ENCODE data around the gene TMEM14B.

Gene TMEM14B

GRCh38 chr6:10722820-10723566 lies 24.6 kb upstream of the TMEM14B start, which contains the start of gene TMEM14C:
TSS of gene TMEM14C (plus strand) at chr6:10723070. CDS start at chr6:10724614, 1,544 bp downstream.
- no peak for TF ChIP-seq CTCF (conservative IDR thresholded peaks at IDR 0.05; ENCODE audit: low read depth, low read length)
- peaks cover 37% of the 10 kb centered on the region for H3K4me1 ChIP-seq (ENCODE audit: low read depth, poor library complexity, severe bottlenecking)

GRCh38 chr6:10723567-10723881 lies 24.1 kb upstream of the TMEM14B start:
- H3K4me2 ChIP-seq: peak overlapping the region; percentile 39
- H3K4me1 ChIP-seq (ENCODE audit: low read depth, poor library complexity, severe bottlenecking): peaks cover 33% of the 10 kb centered on the region
- no peak for TF ChIP-seq CTCF (conservative IDR thresholded peaks at IDR 0.05; ENCODE audit: low read depth, low read length)
- no peak overlapping the region for H3K4me3 ChIP-seq (IDR thresholded peaks at IDR 0.05; ENCODE audit: insufficient read depth, low read depth, low read length)
- H3K9ac ChIP-seq: peak overlapping the region; percentile 75
- H4K20me1 ChIP-seq (ENCODE audit: insufficient read depth): no peaks in the 10 kb centered on the region
- H3K27ac ChIP-seq: peak overlapping the region; percentile 71
- no peaks in the 10 kb centered on the region for H3K36me3 ChIP-seq (ENCODE audit: insufficient read depth)
- no peaks in the 10 kb centered on the region for H3K27me3 ChIP-seq (ENCODE audit: insufficient read depth, low read depth)
- H3K79me2 ChIP-seq (ENCODE audit: insufficient read depth, low read depth): peaks cover 4% of the 10 kb centered on the region; the same call in 1 of the 2 replicates
- H2AFZ ChIP-seq (ENCODE audit: low read depth): peak overlapping the region; percentile 72

More at GRCh38 chr6:10722820-10723566, 24.6 kb upstream of the TMEM14B start, which contains the start of gene TMEM14C:
- Histone ChIP-seq H3K36me3 (ENCODE audit: insufficient read depth) (no peaks in the 10 kb centered on the region), H4K20me1 (ENCODE audit: insufficient read depth) (no peaks in the 10 kb centered on the region), H3K27ac (peak within 1 kb of the TSS; percentile 71), H3K27me3 (ENCODE audit: insufficient read depth, low read depth) (no peaks in the 10 kb centered on the region), H3K79me2 (ENCODE audit: insufficient read depth, low read depth) (peaks cover 4% of the 10 kb centered on the region; the same call in 1 of the 2 replicates), H3K4me2 (peak within 1 kb of the TSS; percentile 85), H2AFZ (ENCODE audit: low read depth) (peak within 1 kb of the TSS; percentile 72), H3K9ac (peak within 1 kb of the TSS; percentile 75), H3K4me3 (IDR thresholded peaks at IDR 0.05; ENCODE audit: insufficient read depth, low read depth, low read length) (no peak within 1 kb of the TSS)

GRCh38 chr6:10725044-10725443 lies 22.6 kb upstream of the TMEM14B start:
- Histone ChIP-seq H3K4me3 (IDR thresholded peaks at IDR 0.05; ENCODE audit: insufficient read depth, low read depth, low read length) (no peak overlapping the region), H3K9ac (no peak overlapping the region), H4K20me1 (ENCODE audit: insufficient read depth) (no peaks in the 10 kb centered on the region), H3K36me3 (ENCODE audit: insufficient read depth) (no peaks in the 10 kb centered on the region), H3K4me1 (ENCODE audit: low read depth, poor library complexity, severe bottlenecking) (peaks cover 19% of the 10 kb centered on the region), H3K4me2 (no peak overlapping the region), H3K27me3 (ENCODE audit: insufficient read depth, low read depth) (no peaks in the 10 kb centered on the region), H3K27ac (no peak overlapping the region), H2AFZ (ENCODE audit: low read depth) (no peak overlapping the region), H3K79me2 (ENCODE audit: insufficient read depth, low read depth) (peaks cover 4% of the 10 kb centered on the region; the same call in 1 of the 2 replicates)
- no peak for TF ChIP-seq CTCF (conservative IDR thresholded peaks at IDR 0.05; ENCODE audit: low read depth, low read length)

GRCh38 chr6:10725716-10726115 lies 21.9 kb upstream of the TMEM14B start:
- TF ChIP-seq CTCF (conservative IDR thresholded peaks at IDR 0.05; ENCODE audit: low read depth, low read length): no peak

More at GRCh38 chr6:10725716-10726115, 21.9 kb upstream of the TMEM14B start:
- no peaks in the 10 kb centered on the region for H3K36me3 ChIP-seq (ENCODE audit: insufficient read depth)
- H3K4me1 ChIP-seq (ENCODE audit: low read depth, poor library complexity, severe bottlenecking): peaks cover 19% of the 10 kb centered on the region
- H3K4me2 ChIP-seq: no peak overlapping the region
- no peak overlapping the region for H3K4me3 ChIP-seq (IDR thresholded peaks at IDR 0.05; ENCODE audit: insufficient read depth, low read depth, low read length)
- no peak overlapping the region for H3K9ac ChIP-seq
- no peaks in the 10 kb centered on the region for H4K20me1 ChIP-seq (ENCODE audit: insufficient read depth)
- no peak overlapping the region for H2AFZ ChIP-seq (ENCODE audit: low read depth)
- no peaks in the 10 kb centered on the region for H3K27me3 ChIP-seq (ENCODE audit: insufficient read depth, low read depth)
- H3K79me2 ChIP-seq (ENCODE audit: insufficient read depth, low read depth): peaks cover 4% of the 10 kb centered on the region; the same call in 1 of the 2 replicates
- no peak overlapping the region for H3K27ac ChIP-seq
